Measurements from ENCODE around the gene PHLPP2.

DNA sequence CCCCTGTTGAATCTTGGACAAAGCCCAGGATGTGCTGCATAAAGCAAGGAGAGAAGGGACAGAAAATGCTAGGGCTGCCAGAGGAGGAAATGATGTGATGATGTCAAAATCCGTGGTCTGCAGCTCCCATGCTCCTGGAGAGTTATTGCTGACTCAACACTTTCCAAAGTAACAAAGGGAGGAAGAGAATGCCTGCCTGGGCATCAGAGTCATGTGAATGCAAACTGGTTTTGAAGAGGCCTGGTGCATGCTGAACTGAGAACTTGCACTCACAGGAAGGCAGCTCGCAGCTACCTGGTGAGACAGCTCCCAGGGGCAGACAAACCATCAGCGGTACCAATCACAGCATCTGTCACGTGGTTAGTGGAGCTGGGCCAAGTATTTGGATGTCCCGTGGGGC is 95.7 kb downstream of the PHLPP2 start:
- TF ChIP-seq RARB (CRISPR knock-in tag; IDR thresholded peaks at IDR 0.05) (no peak), TOX (CRISPR knock-in tag; IDR thresholded peaks at IDR 0.05; ENCODE audit: borderline replicate concordance) (no peak), PPARA (CRISPR knock-in tag; IDR thresholded peaks at IDR 0.05; ENCODE audit: borderline replicate concordance) (no peak), ISL1 (CRISPR knock-in tag; IDR thresholded peaks at IDR 0.05) (no peak), ARNTL (CRISPR knock-in tag; IDR thresholded peaks at IDR 0.05; ENCODE audit: borderline replicate concordance, low read depth) (no peak), OSR1 (CRISPR knock-in tag; IDR thresholded peaks at IDR 0.05) (no peak), ZFP3 (CRISPR knock-in tag; IDR thresholded peaks at IDR 0.05) (no peak), ZNF70 (CRISPR knock-in tag; IDR thresholded peaks at IDR 0.05) (no peak), CSDC2 (CRISPR knock-in tag; IDR thresholded peaks at IDR 0.05) (no peak)
- TF ChIP-seq, protein P1, sequence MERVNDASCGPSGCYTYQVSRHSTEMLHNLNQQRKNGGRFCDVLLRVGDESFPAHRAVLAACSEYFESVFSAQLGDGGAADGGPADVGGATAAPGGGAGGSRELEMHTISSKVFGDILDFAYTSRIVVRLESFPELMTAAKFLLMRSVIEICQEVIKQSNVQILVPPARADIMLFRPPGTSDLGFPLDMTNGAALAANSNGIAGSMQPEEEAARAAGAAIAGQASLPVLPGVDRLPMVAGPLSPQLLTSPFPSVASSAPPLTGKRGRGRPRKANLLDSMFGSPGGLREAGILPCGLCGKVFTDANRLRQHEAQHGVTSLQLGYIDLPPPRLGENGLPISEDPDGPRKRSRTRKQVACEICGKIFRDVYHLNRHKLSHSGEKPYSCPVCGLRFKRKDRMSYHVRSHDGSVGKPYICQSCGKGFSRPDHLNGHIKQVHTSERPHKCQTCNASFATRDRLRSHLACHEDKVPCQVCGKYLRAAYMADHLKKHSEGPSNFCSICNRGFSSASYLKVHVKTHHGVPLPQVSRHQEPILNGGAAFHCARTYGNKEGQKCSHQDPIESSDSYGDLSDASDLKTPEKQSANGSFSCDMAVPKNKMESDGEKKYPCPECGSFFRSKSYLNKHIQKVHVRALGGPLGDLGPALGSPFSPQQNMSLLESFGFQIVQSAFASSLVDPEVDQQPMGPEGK (CRISPR knock-in tag; IDR thresholded peaks at IDR 0.05; ENCODE audit: borderline replicate concordance), result no peak
- TF ChIP-seq, protein P2, sequence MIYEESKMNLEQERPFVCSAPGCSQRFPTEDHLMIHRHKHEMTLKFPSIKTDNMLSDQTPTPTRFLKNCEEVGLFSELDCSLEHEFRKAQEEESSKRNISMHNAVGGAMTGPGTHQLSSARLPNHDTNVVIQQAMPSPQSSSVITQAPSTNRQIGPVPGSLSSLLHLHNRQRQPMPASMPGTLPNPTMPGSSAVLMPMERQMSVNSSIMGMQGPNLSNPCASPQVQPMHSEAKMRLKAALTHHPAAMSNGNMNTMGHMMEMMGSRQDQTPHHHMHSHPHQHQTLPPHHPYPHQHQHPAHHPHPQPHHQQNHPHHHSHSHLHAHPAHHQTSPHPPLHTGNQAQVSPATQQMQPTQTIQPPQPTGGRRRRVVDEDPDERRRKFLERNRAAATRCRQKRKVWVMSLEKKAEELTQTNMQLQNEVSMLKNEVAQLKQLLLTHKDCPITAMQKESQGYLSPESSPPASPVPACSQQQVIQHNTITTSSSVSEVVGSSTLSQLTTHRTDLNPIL (CRISPR knock-in tag; IDR thresholded peaks at IDR 0.05; ENCODE audit: low read depth), result no peak
